IPS-15b (cell line): ENCODE results near the gene RICTOR.

Experiments used
- H3K27me3 ChIP-seq: one replicate; pipeline ENCODE4 v1.6.1; 2013; ENCODE audit warnings: low read length; ENCODE audit not compliant: control insufficient read depth, insufficient read depth
- H3K36me3 ChIP-seq: one replicate; pipeline ENCODE4 v1.6.1; 2013; ENCODE audit warnings: low read length; ENCODE audit not compliant: control insufficient read depth, insufficient read depth
- H3K4me1 ChIP-seq: one replicate; pipeline ENCODE4 v1.6.1; 2013; ENCODE audit warnings: mild to moderate bottlenecking, low read length; ENCODE audit not compliant: control insufficient read depth, insufficient read depth
- H3K4me3 ChIP-seq: one replicate; pipeline ENCODE4 v1.5.1; 2013; ENCODE audit warnings: low read depth, low read length
- H3K9ac ChIP-seq: one replicate; pipeline ENCODE4 v1.6.1; 2013; ENCODE audit warnings: low read depth, mild to moderate bottlenecking, low read length
- H3K9me3 ChIP-seq: one replicate; pipeline ENCODE4 v1.6.1; 2013; ENCODE audit warnings: mild to moderate bottlenecking, low read length; ENCODE audit not compliant: control insufficient read depth, insufficient read depth

The RICTOR gene

DNA sequence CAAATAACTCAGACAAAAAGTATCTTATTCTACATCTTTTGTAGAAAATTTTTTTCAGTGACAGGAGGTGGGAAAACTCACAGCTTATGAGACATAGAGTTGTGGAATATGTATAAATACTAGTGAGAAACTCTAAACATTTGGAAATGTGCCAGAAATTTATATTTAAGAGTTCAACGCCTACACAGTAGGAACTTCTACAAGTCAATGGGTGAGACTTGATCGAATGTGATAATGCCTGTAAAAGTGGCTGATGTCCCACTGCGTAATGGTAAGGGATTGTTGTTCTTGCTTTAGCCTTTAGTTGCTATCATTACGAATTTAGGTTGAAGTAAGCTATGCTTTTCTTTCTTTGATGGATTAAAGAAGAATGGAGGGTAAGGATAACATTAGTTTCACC lies 40.0 kb upstream of the RICTOR start:
- no peaks in the 10 kb centered on the region for H3K9me3 ChIP-seq
- H3K9ac ChIP-seq, result no peak overlapping the region
- H3K36me3 ChIP-seq, result no peaks in the 10 kb centered on the region
- H3K27me3 ChIP-seq, result no peaks in the 10 kb centered on the region
- no peaks in the 10 kb centered on the region for H3K4me1 ChIP-seq
- no peak overlapping the region for H3K4me3 ChIP-seq

DNA sequence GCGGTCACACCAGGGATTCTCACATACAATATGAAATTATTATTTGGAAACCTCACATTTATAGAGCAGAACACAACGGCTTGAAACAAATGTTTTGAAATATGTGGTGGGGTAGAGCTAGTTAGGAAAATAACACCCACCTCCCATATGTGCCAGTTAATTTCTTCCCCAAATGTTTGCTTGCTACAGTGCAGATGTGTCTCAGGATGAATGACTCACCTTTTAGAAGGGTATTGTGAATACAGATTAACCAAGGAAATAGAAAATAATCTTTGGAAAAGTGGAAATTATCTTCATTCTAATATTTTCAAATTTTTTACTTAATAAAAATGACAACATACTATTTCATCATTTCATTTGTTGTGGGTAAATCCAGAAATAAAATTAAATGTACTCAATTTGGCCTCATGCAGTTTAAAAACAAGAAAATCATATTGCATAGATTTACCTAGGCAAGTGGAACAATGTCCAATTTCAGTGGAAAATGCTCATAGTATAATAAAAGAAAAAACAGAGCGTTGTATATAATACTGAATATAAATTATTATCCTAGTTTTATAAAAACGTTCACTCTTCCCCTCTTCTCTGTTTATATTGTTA lies 39.3 kb upstream of the RICTOR start:
- H3K4me3 ChIP-seq, result no peak overlapping the region
- H3K9me3 ChIP-seq, result no peaks in the 10 kb centered on the region
- H3K9ac ChIP-seq, result no peak overlapping the region
- no peaks in the 10 kb centered on the region for H3K27me3 ChIP-seq
- no peaks in the 10 kb centered on the region for H3K36me3 ChIP-seq
- H3K4me1 ChIP-seq, result no peaks in the 10 kb centered on the region

DNA sequence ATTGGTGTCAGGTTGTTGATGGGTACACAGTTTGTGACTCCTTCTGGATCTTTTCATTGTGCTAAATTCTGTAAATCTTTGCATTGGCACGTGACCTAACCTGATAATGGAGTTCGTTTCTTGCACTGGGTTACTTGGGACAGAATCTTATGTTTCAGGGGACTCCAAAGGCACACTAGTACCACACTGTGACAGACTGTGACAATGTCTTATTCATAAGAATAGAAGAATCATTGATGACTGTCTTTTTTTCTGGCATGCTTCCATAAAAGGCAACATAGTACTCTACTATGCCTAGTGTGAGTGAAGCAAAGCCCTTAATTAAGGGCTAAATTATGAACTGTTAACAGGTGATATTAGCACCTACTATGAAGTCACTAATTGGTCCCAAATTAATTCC lies 35.4 kb upstream of the RICTOR start:
- Histone ChIP-seq H3K4me3 (no peak overlapping the region), H3K36me3 (no peaks in the 10 kb centered on the region), H3K27me3 (no peaks in the 10 kb centered on the region), H3K9me3 (no peaks in the 10 kb centered on the region), H3K4me1 (no peaks in the 10 kb centered on the region), H3K9ac (no peak overlapping the region)

DNA sequence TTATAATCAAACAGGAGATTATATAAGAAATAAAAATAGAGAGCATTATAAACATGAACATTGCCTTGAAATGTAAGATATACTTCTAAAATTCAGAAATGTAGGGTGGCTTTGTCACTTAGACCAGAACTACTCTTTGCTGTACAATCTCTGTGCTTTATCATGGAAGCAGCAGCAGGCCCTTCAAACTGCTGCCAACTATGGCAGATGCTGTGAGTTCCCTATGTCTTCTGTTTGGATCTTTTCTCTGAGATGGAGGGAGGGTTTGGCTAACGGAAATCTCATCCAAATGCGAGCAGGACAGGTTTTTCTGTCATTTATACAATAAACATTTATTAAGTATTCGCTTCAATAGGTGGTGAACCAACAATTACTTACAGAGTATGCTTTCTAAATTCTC lies 34.8 kb upstream of the RICTOR start:
- Histone ChIP-seq H3K9me3 (no peaks in the 10 kb centered on the region), H3K9ac (no peak overlapping the region), H3K36me3 (no peaks in the 10 kb centered on the region), H3K4me3 (no peak overlapping the region), H3K4me1 (no peaks in the 10 kb centered on the region), H3K27me3 (no peaks in the 10 kb centered on the region)

DNA sequence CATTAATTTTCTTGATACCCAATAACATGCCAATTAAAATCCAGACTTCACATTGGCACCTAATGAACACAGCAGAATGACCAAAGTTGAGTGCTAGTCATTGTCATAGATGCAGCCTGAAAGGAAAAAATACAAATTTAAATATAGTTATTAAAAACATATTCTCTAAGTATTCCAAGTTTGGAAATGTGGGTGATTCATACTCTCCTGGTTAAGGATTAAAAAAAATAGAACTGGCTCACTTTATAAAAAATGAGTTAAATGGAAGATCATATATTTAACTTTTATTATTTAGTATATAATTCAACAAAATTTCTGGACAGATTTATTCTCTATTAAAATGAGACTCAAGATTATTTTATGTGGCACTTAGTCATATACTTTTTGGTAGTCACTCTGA lies 33.2 kb upstream of the RICTOR start:
- Histone ChIP-seq H3K9me3 (no peaks in the 10 kb centered on the region), H3K4me3 (no peak overlapping the region), H3K4me1 (no peaks in the 10 kb centered on the region), H3K27me3 (no peaks in the 10 kb centered on the region), H3K36me3 (no peaks in the 10 kb centered on the region), H3K9ac (no peak overlapping the region)

DNA sequence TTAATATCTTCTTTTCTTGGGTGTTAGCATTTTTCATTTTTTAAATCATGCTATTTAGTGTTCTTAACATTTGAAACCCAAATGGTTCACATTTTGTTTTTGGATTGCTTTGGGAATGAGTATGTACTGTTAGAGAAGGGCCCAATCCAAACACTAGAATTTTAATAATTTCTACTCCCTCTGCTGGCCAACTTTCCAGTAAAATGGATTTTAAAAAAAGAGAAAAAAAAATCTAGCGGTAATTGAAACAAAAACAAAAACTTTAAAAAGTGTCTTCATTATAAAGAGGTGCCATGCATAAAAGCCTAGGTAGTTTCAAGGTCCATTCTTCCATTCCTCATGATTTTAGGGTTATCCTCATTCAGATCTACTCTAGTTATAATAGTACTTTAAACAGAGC lies 32.1 kb upstream of the RICTOR start:
- no peaks in the 10 kb centered on the region for H3K4me1 ChIP-seq
- H3K9ac ChIP-seq, result no peak overlapping the region
- no peaks in the 10 kb centered on the region for H3K9me3 ChIP-seq
- no peak overlapping the region for H3K4me3 ChIP-seq
- no peaks in the 10 kb centered on the region for H3K36me3 ChIP-seq
- H3K27me3 ChIP-seq, result no peaks in the 10 kb centered on the region

DNA sequence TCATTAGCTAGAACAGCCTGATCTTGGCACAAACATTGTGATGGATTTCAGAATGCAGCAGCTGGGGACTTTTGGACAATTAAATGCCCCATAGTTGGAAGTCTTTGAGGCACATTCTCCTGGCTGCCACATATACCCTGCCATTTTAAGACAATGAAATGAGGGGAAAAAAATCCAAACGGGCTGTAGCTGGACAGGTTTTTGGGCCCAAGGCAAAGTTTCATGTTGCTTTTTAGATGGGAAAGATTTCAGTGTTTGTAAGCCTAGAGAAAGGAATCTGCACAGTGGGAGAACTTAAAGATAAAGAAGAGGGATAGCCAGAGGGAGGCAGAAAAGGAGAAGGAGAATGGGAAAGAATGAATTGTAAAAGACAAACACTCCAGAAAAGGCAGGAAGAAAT lies 30.0 kb upstream of the RICTOR start:
- Histone ChIP-seq H3K4me3 (no peak overlapping the region), H3K4me1 (no peaks in the 10 kb centered on the region), H3K9me3 (no peaks in the 10 kb centered on the region), H3K9ac (no peak overlapping the region), H3K27me3 (no peaks in the 10 kb centered on the region), H3K36me3 (no peaks in the 10 kb centered on the region)

DNA sequence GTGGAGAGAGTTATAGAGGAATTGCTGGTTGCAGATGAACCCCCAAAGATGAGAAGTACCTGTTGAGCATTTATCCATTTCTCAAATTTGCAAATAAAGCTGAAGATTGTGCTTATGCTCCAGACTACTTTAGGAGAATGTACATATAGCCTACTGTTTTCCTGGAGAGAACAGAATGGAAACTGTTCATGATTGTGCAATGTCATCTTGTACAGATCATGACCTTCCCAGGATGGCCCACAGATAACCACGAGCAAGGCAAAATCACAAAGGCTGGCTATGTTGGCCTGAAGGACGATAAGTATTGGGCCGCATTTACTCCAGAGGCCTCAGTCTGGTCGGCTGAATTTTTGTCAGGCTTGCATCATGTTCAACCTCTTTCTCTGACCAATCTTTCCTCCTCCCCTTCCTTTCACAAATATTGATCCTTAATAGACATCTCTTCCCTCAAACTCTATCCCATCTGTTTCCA lies 28.5 kb upstream of the RICTOR start:
- H3K4me1 ChIP-seq, result no peaks in the 10 kb centered on the region
- no peaks in the 10 kb centered on the region for H3K9me3 ChIP-seq
- H3K9ac ChIP-seq, result no peak overlapping the region
- H3K4me3 ChIP-seq, result no peak overlapping the region
- no peaks in the 10 kb centered on the region for H3K36me3 ChIP-seq
- H3K27me3 ChIP-seq, result no peaks in the 10 kb centered on the region

DNA sequence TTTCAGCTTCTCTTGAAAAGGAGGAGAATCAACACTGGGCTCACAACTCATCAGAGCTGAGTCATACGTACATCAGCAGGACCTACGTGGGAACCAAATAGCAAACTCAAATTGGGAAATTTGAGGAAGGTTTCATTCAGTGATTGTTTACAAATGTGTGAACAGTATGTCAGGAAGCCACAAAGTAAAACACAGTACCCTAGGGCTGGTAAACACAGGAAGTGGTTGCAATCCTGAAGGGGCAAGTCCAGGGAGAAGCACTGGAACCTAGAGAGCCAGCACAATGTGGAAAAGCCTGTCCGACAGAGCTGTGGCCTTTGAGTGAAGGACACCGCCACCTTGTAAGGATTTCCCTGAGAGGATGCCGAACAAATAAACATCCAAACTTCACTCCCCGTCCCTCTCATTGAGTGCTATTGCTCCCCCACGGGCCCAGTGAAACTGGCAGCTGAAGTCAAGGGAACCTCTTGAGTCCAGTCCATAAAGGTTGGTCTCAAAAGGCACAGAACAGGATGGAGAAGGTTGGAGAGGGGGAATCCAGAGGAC lies 26.7 kb upstream of the RICTOR start:
- H3K9ac ChIP-seq, result no peak overlapping the region
- no peaks in the 10 kb centered on the region for H3K9me3 ChIP-seq
- H3K4me3 ChIP-seq, result no peak overlapping the region
- H3K4me1 ChIP-seq, result no peaks in the 10 kb centered on the region
- no peaks in the 10 kb centered on the region for H3K36me3 ChIP-seq
- H3K27me3 ChIP-seq, result no peaks in the 10 kb centered on the region

DNA sequence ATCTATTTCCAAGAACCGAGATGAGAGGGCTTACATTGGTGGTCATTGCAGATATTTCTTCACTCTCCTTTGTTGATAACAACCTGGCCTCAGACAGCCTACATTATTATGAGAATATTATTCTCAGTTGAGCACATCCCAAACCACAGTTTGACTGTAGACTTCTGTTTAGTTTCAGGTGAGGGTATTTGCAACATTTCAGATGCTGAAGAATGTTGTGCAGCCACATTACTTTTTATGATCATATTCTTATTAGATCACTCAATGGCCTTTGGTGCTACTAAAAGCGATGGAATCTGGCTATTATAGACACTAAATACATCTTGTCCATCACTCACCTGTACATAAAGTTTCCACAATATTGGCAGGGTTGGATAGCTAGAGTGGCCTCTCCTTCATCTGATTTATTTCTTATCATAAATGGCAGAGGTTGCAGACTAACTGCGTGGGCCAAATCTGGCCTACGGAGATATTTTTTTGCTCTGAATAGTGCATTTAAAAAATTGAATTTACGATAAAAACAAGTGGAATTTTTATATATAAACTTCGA lies 26.2 kb upstream of the RICTOR start:
- no peaks in the 10 kb centered on the region for H3K27me3 ChIP-seq
- no peaks in the 10 kb centered on the region for H3K36me3 ChIP-seq
- H3K9ac ChIP-seq, result no peak overlapping the region
- no peak overlapping the region for H3K4me3 ChIP-seq
- H3K4me1 ChIP-seq, result no peaks in the 10 kb centered on the region
- H3K9me3 ChIP-seq, result no peaks in the 10 kb centered on the region

DNA sequence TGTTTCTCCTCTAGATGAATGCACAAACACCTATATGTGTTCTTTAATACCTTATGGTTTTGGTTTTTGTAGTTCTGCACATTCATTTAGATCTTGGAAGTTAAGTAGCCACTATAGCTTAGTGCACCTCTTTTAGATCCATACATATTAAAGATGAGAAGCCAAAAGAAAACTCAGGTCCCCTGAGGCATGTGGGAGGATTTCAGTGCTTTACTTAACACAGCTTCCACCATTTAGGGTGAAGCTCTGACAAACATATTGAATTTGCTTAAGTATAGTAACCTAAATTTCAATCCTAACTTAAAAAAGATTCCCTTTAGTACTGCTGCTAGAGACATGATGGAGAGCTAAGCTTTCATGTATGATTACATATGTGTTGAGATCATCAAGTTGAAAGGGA lies 25.6 kb upstream of the RICTOR start:
- Histone ChIP-seq H3K4me1 (no peaks in the 10 kb centered on the region), H3K9ac (no peak overlapping the region)

DNA sequence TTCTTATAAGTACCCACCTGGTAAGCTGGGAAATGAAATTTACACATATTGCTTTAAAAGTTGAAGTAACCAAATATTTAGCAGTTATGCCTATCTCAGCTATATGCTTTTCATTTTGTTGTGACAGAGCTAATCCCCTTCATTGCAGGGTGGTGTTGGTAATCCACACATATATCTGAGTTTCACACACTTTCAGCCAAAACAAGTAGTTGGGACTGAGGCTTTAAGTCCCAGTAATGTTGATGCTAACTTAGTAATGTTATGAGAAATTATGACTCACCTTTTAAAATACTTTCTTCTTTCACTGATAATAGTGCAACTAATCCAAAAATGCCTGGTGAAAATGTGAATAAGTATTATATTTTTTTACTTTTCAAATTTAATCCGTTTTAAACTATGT lies 19.2 kb upstream of the RICTOR start:
- no peaks in the 10 kb centered on the region for H3K9me3 ChIP-seq
- no peak overlapping the region for H3K4me3 ChIP-seq
- H3K36me3 ChIP-seq, result no peaks in the 10 kb centered on the region
- no peak overlapping the region for H3K9ac ChIP-seq
- no peaks in the 10 kb centered on the region for H3K27me3 ChIP-seq
- no peaks in the 10 kb centered on the region for H3K4me1 ChIP-seq

More for the DNA sequence above, 25.6 kb upstream of the RICTOR start:
- H3K4me3 ChIP-seq, result no peak overlapping the region
- no peaks in the 10 kb centered on the region for H3K27me3 ChIP-seq
- no peaks in the 10 kb centered on the region for H3K9me3 ChIP-seq
- no peaks in the 10 kb centered on the region for H3K36me3 ChIP-seq
